Gastrocnemius medialis (tissue), 4 donors: ENCODE measurements around the gene PAXX.

Source experiments
- POLR2A ChIP-seq, 2 donors: fragments of 450-650 bp; IDR thresholded peaks; one replicate each; pipeline ENCODE4 v1.6.1; 2017; ENCODE audit warnings: antibody characterized with exemption in 2 of 2, mild to moderate bottlenecking in 2 of 2, moderate library complexity in 2 of 2
- TF ChIP-seq, protein P1 (sequence below), 5 experiments: fragments of 450-650 bp in 3 of 5; fragments of 200-600 bp in 2 of 5; sonication (generic) in 2 of 5; IDR thresholded peaks in 4 of 5; conservative IDR thresholded peaks in 1 of 5; 1 replicate in 4 of 5; 2 replicates in 1 of 5; pipeline ENCODE4 v1.5.1; 2016 to 2019; ENCODE audit warnings: antibody characterized with exemption in 5 of 5, mild to moderate bottlenecking in 3 of 5, moderate library complexity in 3 of 5

DNA sequence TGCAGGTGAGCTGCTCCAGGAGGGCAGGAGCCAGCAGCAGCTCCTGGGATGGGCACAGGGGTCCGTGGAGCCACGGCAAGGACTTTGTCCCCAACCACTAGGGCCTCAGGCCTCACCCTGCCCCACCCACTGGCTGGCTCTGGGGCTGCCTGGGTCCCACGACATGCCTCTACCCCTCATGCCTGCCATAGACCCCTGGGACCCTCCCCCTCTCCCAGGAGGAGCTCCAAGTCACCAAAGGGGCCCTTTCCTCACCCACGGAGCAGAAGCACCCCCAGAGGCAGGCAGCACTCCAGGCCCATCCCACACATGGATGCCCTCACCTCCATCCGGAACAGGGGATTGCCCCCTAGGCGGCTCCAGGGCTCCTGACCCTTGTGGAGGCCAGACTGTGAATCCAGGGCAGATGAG lies 29.4 kb downstream of the PAXX start:
- TF ChIP-seq, protein P1, sequence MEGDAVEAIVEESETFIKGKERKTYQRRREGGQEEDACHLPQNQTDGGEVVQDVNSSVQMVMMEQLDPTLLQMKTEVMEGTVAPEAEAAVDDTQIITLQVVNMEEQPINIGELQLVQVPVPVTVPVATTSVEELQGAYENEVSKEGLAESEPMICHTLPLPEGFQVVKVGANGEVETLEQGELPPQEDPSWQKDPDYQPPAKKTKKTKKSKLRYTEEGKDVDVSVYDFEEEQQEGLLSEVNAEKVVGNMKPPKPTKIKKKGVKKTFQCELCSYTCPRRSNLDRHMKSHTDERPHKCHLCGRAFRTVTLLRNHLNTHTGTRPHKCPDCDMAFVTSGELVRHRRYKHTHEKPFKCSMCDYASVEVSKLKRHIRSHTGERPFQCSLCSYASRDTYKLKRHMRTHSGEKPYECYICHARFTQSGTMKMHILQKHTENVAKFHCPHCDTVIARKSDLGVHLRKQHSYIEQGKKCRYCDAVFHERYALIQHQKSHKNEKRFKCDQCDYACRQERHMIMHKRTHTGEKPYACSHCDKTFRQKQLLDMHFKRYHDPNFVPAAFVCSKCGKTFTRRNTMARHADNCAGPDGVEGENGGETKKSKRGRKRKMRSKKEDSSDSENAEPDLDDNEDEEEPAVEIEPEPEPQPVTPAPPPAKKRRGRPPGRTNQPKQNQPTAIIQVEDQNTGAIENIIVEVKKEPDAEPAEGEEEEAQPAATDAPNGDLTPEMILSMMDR (IDR thresholded peaks at IDR 0.05 in 4 of 5, conservative IDR thresholded peaks at IDR 0.05 in 1 of 5) = no peak
- no peak for TF ChIP-seq POLR2A (IDR thresholded peaks at IDR 0.05)
